Measurements from ENCODE around the gene ZNF205. TPM values are rescaled to one million over a fixed set of nuclear protein-coding genes. Genes with fewer than 3 reads are reported as not detected.
"Not testable (repeated sequence)": the region's sequence is repeated elsewhere in the genome, so short reads cannot be mapped to it uniquely, and the experiment has no call there.

The ZNF205 gene
- total RNA-seq, 1 experiment from 2014 or later = 19.0 TPM

- H4K20me1 ChIP-seq (ENCODE audit: low read length) = no peaks in the 10 kb centered on the region
- no peaks in the 10 kb centered on the region for H3K36me3 ChIP-seq (ENCODE audit: low read depth, low read length)
- H3K27me3 ChIP-seq (ENCODE audit: low read length) = no peaks in the 10 kb centered on the region
- CTCF ChIA-PET = no interaction called here
- no peaks in the 10 kb centered on the region for H3K79me2 ChIP-seq (ENCODE audit: low read length)
- no peaks in the 10 kb centered on the region for H3K9me2 ChIP-seq (replicated peaks; ENCODE audit: low read length)
- no peak overlapping the region for H2AFZ ChIP-seq (ENCODE audit: low read length)
- DNase-seq = no peak
- ATAC-seq = no peak
- POLR2A ChIA-PET (ENCODE audit: unreplicated experiment) = no interaction called here
- H3K27ac ChIP-seq (ENCODE audit: low read length) = no peak overlapping the region
- no peak overlapping the region for H3K9ac ChIP-seq (ENCODE audit: low read length)
- no peak overlapping the region for H3K4me2 ChIP-seq (ENCODE audit: low read length)
- intact Hi-C loops (cut with micrococcal nuclease) = no loop called here
- TF ChIP-seq EZH2phosphoT487 (IDR thresholded peaks at IDR 0.05; ENCODE audit: borderline replicate concordance, low read length) (no peak), CTCF (conservative IDR thresholded peaks at IDR 0.05; ENCODE audit: low read depth, low read length) (no peak), EZH2 (IDR thresholded peaks at IDR 0.05; ENCODE audit: low read length, unreplicated experiment) (no peak)
- no peaks in the 10 kb centered on the region for H3F3A ChIP-seq (ENCODE audit: low read length, unreplicated experiment)
- no TSS peak for BruUV-seq (replicated peaks)
- H3K4me3 ChIP-seq (ENCODE audit: low read length) = no peak overlapping the region
- peaks cover 2% of the 10 kb centered on the region; the same call in 1 of the 2 replicates for H3K4me1 ChIP-seq (ENCODE audit: insufficient read depth, low read length)
- H3K9me3 ChIP-seq (ENCODE audit: low read length) = no peaks in the 10 kb centered on the region
These were observed 41.7 kb upstream of the ZNF205 start for GRCh38 chr16:3070608-3071111.

GRCh38 chr16:3071655-3072054, 40.7 kb upstream of the ZNF205 start:
- no peak overlapping the region for H3K9ac ChIP-seq (ENCODE audit: low read length)
- no peaks in the 10 kb centered on the region for H3K4me1 ChIP-seq (ENCODE audit: insufficient read depth, low read length)
- H3K27ac ChIP-seq (ENCODE audit: low read length) = no peak overlapping the region
- no peaks in the 10 kb centered on the region for H3K9me3 ChIP-seq (ENCODE audit: low read length)
- no peaks in the 10 kb centered on the region for H3F3A ChIP-seq (ENCODE audit: low read length, unreplicated experiment)
- ChIA-PET CTCF (no interaction called here), POLR2A (ENCODE audit: unreplicated experiment) (no interaction called here)
- no peaks in the 10 kb centered on the region for H4K20me1 ChIP-seq (ENCODE audit: low read length)
- ATAC-seq (no peak), DNase-seq (no peak)
- no TSS peak for BruUV-seq (replicated peaks)
- no peak overlapping the region for H3K4me3 ChIP-seq (ENCODE audit: low read length)
- H2AFZ ChIP-seq (ENCODE audit: low read length) = no peak overlapping the region
- intact Hi-C loops (cut with micrococcal nuclease) = no loop called here
- TF ChIP-seq CTCF (conservative IDR thresholded peaks at IDR 0.05; ENCODE audit: low read depth, low read length) (no peak), EZH2phosphoT487 (IDR thresholded peaks at IDR 0.05; ENCODE audit: borderline replicate concordance, low read length) (no peak), EZH2 (IDR thresholded peaks at IDR 0.05; ENCODE audit: low read length, unreplicated experiment) (no peak)
- H3K36me3 ChIP-seq (ENCODE audit: low read depth, low read length) = no peaks in the 10 kb centered on the region
- H3K79me2 ChIP-seq (ENCODE audit: low read length) = no peaks in the 10 kb centered on the region
- H3K9me2 ChIP-seq (replicated peaks; ENCODE audit: low read length) = no peaks in the 10 kb centered on the region
- no peaks in the 10 kb centered on the region for H3K27me3 ChIP-seq (ENCODE audit: low read length)
- no peak overlapping the region for H3K4me2 ChIP-seq (ENCODE audit: low read length)

GRCh38 chr16:3072148-3072547, 40.2 kb upstream of the ZNF205 start:
- intact Hi-C loops (cut with micrococcal nuclease); H3K4me3 ChIP-seq (ENCODE audit: low read length); H3K9me2 ChIP-seq (replicated peaks; ENCODE audit: low read length): not testable (repeated sequence)

GRCh38 chr16:3072576-3073263, 39.7 kb upstream of the ZNF205 start:
- H3K4me3 ChIP-seq (ENCODE audit: low read length); H3K79me2 ChIP-seq (ENCODE audit: low read length); intact Hi-C loops (cut with micrococcal nuclease); H3K9ac ChIP-seq (ENCODE audit: low read length); H3K27me3 ChIP-seq (ENCODE audit: low read length); H3K36me3 ChIP-seq (ENCODE audit: low read depth, low read length); CTCF ChIA-PET; H3K4me2 ChIP-seq (ENCODE audit: low read length); H3K9me3 ChIP-seq (ENCODE audit: low read length); H3F3A ChIP-seq (ENCODE audit: low read length, unreplicated experiment); DNase-seq; H2AFZ ChIP-seq (ENCODE audit: low read length); POLR2A ChIA-PET (ENCODE audit: unreplicated experiment); H3K9me2 ChIP-seq (replicated peaks; ENCODE audit: low read length); H4K20me1 ChIP-seq (ENCODE audit: low read length); BruUV-seq (replicated peaks); H3K27ac ChIP-seq (ENCODE audit: low read length); H3K4me1 ChIP-seq (ENCODE audit: insufficient read depth, low read length); ATAC-seq: not testable (repeated sequence)

More at GRCh38 chr16:3072148-3072547, 40.2 kb upstream of the ZNF205 start:
- H3K79me2 ChIP-seq (ENCODE audit: low read length); H3K9ac ChIP-seq (ENCODE audit: low read length); DNase-seq; H3K27me3 ChIP-seq (ENCODE audit: low read length); BruUV-seq (replicated peaks); H3K36me3 ChIP-seq (ENCODE audit: low read depth, low read length); H3K4me2 ChIP-seq (ENCODE audit: low read length); POLR2A ChIA-PET (ENCODE audit: unreplicated experiment); H3K27ac ChIP-seq (ENCODE audit: low read length); H3K4me1 ChIP-seq (ENCODE audit: insufficient read depth, low read length); CTCF ChIA-PET; H2AFZ ChIP-seq (ENCODE audit: low read length); H3F3A ChIP-seq (ENCODE audit: low read length, unreplicated experiment); ATAC-seq; H3K9me3 ChIP-seq (ENCODE audit: low read length); H4K20me1 ChIP-seq (ENCODE audit: low read length): not testable (repeated sequence)
